A549 (cell line): Measurements from ENCODE around the gene WSCD1. TPM values are rescaled to one million over a fixed set of nuclear protein-coding genes. Genes with fewer than 3 reads are reported as not detected.

Experiments used
- ATAC-seq, 2 experiments: fragments of 200-7000 bp in 1 of 2; fragments of >200 bp in 1 of 2; cut with Nextera tagmentation in 1 of 2; cut with Tn5 transposase in 1 of 2; 3 replicates each; pipeline versions ENCODE4 v1.8.0 to v1.9.1; 2018 to 2020; ENCODE audit warnings: mild to moderate bottlenecking in 1 of 2, moderate library complexity in 1 of 2
- CTCF ChIA-PET: fragments of 300-600 bp; sonication (Branson Sonifier 250); formaldehyde crosslinking; extraction: SDS; loops from one replicate; lab custom pipeline; 2021; ENCODE audit warnings: antibody characterized with exemption, inconsistent platforms; lab: Yijun Ruan, JAX
- POLR2A ChIA-PET: fragments of 350-600 bp; formaldehyde crosslinking; extraction: SDS; loops from one replicate; lab custom pipeline; 2021; ENCODE audit warnings: antibody characterized with exemption, inconsistent platforms; lab: Yijun Ruan, JAX
- DNase-seq, 2 experiments: peaks; one replicate each; pipeline versions ENCODE4 v3.0.0 to v3.0.0-alpha.2; 2011 to 2016; ENCODE audit warnings: low read depth in 1 of 2, low spot score in 1 of 2
- FAIRE-seq: peaks from 2 replicates; lab custom pipeline; 2011; peaks lifted over from hg19 to GRCh38; lab: Jason Lieb, UNC
- H3K27ac ChIP-seq, 2 experiments: fragments of >200 bp; sonication (Bioruptor Twin); formaldehyde crosslinking; 3 replicates each; pipeline ENCODE4 v1.5.1; 2016 to 2017
- H3K4me1 ChIP-seq: fragments of >200 bp; sonication (Bioruptor Twin); formaldehyde crosslinking; 3 replicates; pipeline ENCODE4 v1.6.1; 2016
- H3K4me2 ChIP-seq: fragments of >200 bp; sonication (Bioruptor Twin); formaldehyde crosslinking; 3 replicates; pipeline ENCODE4 v1.6.1; 2016
- H3K4me3 ChIP-seq: fragments of >200 bp; sonication (Bioruptor Twin); formaldehyde crosslinking; 3 replicates; pipeline ENCODE4 v1.5.1; 2016
- H3K9me3 ChIP-seq: fragments of >200 bp; sonication (Bioruptor Twin); formaldehyde crosslinking; 3 replicates; pipeline ENCODE4 v1.6.1; 2016
- CBX8 ChIP-seq: fragments of 200-600 bp; sonication (generic); IDR thresholded peaks from 2 replicates; pipeline ENCODE4 v1.6.1; 2016
- CEBPB ChIP-seq, 2 experiments: fragments of >200 bp in 1 of 2; sonication (Bioruptor Twin) in 1 of 2; formaldehyde crosslinking in 1 of 2; IDR thresholded peaks; 2 replicates each; pipeline ENCODE4 v1.6.1; 2012 to 2016
- CHD2 ChIP-seq: fragments of 150-350 bp; IDR thresholded peaks from 2 replicates; pipeline ENCODE4 v1.6.1; 2014; ENCODE audit warnings: low read length; ENCODE audit not compliant: partially characterized antibody
- CHD4 ChIP-seq: fragments of 200-600 bp; sonication (generic); IDR thresholded peaks from 2 replicates; pipeline ENCODE4 v1.6.1; 2016; ENCODE audit warnings: antibody characterized with exemption, mild to moderate bottlenecking, borderline replicate concordance
- EP300 ChIP-seq, 2 experiments: fragments of >200 bp; sonication (Bioruptor Twin); formaldehyde crosslinking; IDR thresholded peaks; 2 replicates in 1 of 2; 3 replicates in 1 of 2; pipeline ENCODE4 v1.6.1; 2016 to 2017
- FOSB ChIP-seq: fragments of 250-450 bp; sonication (Bioruptor Pico); IDR thresholded peaks from 2 replicates; pipeline ENCODE4 v1.5.0; 2020; ENCODE audit warnings: mild to moderate bottlenecking, moderate library complexity
- GATA3 ChIP-seq: IDR thresholded peaks from 2 replicates; pipeline ENCODE4 v1.6.1; 2012; ENCODE audit warnings: borderline replicate concordance
- HOXA7 ChIP-seq: fragments of 250-450 bp; sonication (Bioruptor Pico); IDR thresholded peaks from 2 replicates; pipeline ENCODE4 v1.5.0; 2020; ENCODE audit warnings: mild to moderate bottlenecking, moderate library complexity
- HOXB5 ChIP-seq: fragments of 250-450 bp; sonication (Bioruptor Pico); IDR thresholded peaks from 2 replicates; pipeline ENCODE4 v1.5.0; 2020; ENCODE audit warnings: mild to moderate bottlenecking, moderate library complexity
- JUNB ChIP-seq: fragments of >200 bp; sonication (Bioruptor Twin); formaldehyde crosslinking; IDR thresholded peaks from 2 replicates; pipeline ENCODE4 v1.6.1; 2016
- POLR2AphosphoS2 ChIP-seq: conservative IDR thresholded peaks from 2 replicates; pipeline ENCODE4 v1.6.1; 2012; ENCODE audit warnings: low read length, improper control_type of control experiment, inconsistent platforms
- RARB ChIP-seq: fragments of 250-450 bp; sonication (Bioruptor Pico); IDR thresholded peaks from 2 replicates; pipeline ENCODE4 v1.8.0; 2021; ENCODE audit warnings: mild to moderate bottlenecking, moderate library complexity
- RFX5 ChIP-seq: fragments of 450-650 bp; IDR thresholded peaks from 2 replicates; pipeline ENCODE4 v1.7.1; 2014; ENCODE audit warnings: antibody characterized with exemption, mild to moderate bottlenecking, moderate library complexity
- RNF2 ChIP-seq: fragments of 200-600 bp; sonication (generic); IDR thresholded peaks from 2 replicates; pipeline ENCODE4 v1.6.1; 2016; ENCODE audit warnings: low read depth, mild to moderate bottlenecking, antibody characterized with exemption, moderate library complexity, borderline replicate concordance
- SMC3 ChIP-seq: fragments of >200 bp; sonication (Bioruptor Twin); formaldehyde crosslinking; IDR thresholded peaks from 3 replicates; pipeline ENCODE4 v1.6.1; 2018; ENCODE audit warnings: inconsistent platforms
- SREBF2 ChIP-seq: fragments of 450-650 bp; IDR thresholded peaks from 2 replicates; pipeline ENCODE4 v1.6.1; 2014; ENCODE audit warnings: mild to moderate bottlenecking, moderate library complexity
- TP53 ChIP-seq: fragments of 250-450 bp; sonication (Bioruptor Pico); IDR thresholded peaks from 2 replicates; pipeline ENCODE4 v1.5.0; 2021; ENCODE audit warnings: mild to moderate bottlenecking, moderate library complexity
- WGBS: methylation state at CpG from one replicate; pipeline ENCODE4 v1.1.6; 2017; ENCODE audit errors: missing lambda C conversion rate; 5-methylcytosine and 5-hydroxymethylcytosine counted together
- polyA plus RNA-seq, 4 experiments: library from polyadenylated mRNA; depleted of rRNA in 3 of 4; stranded (reverse); fragments of >200 nt; fragmentation: RNase III in 1 of 4; extraction: RNeasy Plus Mini Kit Qiagen cat#74134 plus additional on column Dnase treatment in 1 of 4; gene quantifications; 2 replicates in 3 of 4; 3 replicates in 1 of 4; pipeline ENCODE4 v1.2.3, GENCODE V29; 2011 to 2017
- TF ChIP-seq, protein P1 (sequence below): fragments of 250-450 bp; sonication (Bioruptor Pico); IDR thresholded peaks from 2 replicates; pipeline ENCODE4 v1.5.0; 2021; ENCODE audit warnings: mild to moderate bottlenecking, moderate library complexity, borderline replicate concordance
- TF ChIP-seq, protein P2 (sequence below): IDR thresholded peaks from 2 replicates; pipeline ENCODE4 v1.6.1; 2012

The WSCD1 gene
- polyA plus RNA-seq, 2 of the 4 experiments (the other 2 are of a cell fraction) = 1.6 TPM

DNA sequence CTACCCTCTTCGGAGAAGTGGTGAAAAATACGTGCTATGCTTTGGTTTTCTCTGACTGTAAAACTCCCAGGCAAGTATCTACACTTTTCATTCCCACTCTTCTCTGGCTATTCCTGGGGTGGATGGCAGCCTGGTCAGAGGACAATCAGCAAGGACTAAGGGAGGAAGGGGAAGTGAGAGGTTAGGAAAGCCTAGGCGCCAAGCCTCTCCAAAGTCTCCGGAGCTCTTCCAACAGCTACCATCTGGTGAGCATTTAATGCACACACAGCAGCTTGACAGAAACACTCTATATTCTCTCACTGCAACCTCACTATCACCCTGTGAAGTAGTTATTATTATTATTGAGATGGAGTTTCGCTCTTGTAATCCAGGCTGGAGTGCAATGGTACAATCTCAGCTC lies 65.1 kb downstream of the WSCD1 start:
- ChIA-PET POLR2A (no interaction called here), CTCF (no interaction called here)
- ATAC-seq (no peak), DNase-seq (no peak), FAIRE-seq (no peak)
- no peak overlapping the region for H3K4me3 ChIP-seq
- no peak overlapping the region for H3K4me2 ChIP-seq
- WGBS = 12% methylated on average over 5 of the region's 5 CpGs
- no peak overlapping the region for H3K27ac ChIP-seq
- TF ChIP-seq CBX8 (no peak), RNF2 (no peak), JUNB (no peak), CEBPB (IDR thresholded peaks at IDR 0.05) (no peak), EP300 (IDR thresholded peaks at IDR 0.05) (no peak), SREBF2 (no peak)
- TF ChIP-seq, protein P1, sequence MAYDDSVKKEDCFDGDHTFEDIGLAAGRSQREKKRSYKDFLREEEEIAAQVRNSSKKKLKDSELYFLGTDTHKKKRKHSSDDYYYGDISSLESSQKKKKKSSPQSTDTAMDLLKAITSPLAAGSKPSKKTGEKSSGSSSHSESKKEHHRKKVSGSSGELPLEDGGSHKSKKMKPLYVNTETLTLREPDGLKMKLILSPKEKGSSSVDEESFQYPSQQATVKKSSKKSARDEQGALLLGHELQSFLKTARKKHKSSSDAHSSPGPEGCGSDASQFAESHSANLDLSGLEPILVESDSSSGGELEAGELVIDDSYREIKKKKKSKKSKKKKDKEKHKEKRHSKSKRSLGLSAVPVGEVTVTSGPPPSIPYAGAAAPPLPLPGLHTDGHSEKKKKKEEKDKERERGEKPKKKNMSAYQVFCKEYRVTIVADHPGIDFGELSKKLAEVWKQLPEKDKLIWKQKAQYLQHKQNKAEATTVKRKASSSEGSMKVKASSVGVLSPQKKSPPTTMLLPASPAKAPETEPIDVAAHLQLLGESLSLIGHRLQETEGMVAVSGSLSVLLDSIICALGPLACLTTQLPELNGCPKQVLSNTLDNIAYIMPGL (CRISPR knock-in tag) = no peak
- TF ChIP-seq, protein P2, sequence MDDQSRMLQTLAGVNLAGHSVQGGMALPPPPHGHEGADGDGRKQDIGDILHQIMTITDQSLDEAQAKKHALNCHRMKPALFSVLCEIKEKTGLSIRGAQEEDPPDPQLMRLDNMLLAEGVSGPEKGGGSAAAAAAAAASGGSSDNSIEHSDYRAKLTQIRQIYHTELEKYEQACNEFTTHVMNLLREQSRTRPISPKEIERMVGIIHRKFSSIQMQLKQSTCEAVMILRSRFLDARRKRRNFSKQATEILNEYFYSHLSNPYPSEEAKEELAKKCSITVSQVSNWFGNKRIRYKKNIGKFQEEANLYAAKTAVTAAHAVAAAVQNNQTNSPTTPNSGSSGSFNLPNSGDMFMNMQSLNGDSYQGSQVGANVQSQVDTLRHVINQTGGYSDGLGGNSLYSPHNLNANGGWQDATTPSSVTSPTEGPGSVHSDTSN = no peak
- no peaks in the 10 kb centered on the region for H3K9me3 ChIP-seq
- H3K4me1 ChIP-seq = no peaks in the 10 kb centered on the region

DNA sequence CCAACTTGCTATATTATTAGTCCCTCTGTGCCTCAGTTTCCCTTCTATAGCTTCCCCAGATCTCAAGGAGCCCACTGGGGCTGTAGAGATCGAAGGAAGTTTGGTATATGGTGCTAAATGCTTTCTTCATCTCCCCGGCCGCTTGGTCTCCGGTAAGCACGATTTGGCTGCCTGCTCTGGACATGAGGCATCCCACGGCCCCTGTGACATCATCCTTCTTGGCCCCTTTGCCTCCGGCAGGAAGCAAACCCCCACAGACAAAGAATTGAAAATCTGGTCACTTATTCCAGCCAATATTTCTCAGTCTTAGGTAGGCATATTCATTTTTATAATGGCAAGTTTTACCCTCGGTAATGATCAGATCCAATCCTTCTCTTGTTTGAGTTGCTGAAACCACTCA lies 65.8 kb downstream of the WSCD1 start:
- DNase-seq = no peak
- TF ChIP-seq HOXB5 (CRISPR knock-in tag) (no peak), SMC3 (no peak)
- TF ChIP-seq, all 56 proteins: peak for 0
- WGBS = 33% methylated on average over 8 of the region's 8 CpGs
- Histone ChIP-seq H3K27ac (no peak overlapping the region), H3K4me2 (no peak overlapping the region), H3K4me1 (no peaks in the 10 kb centered on the region), H3K9me3 (no peaks in the 10 kb centered on the region), H3K4me3 (no peak overlapping the region)
- CTCF ChIA-PET = no interaction called here
- FAIRE-seq (no peak), ATAC-seq (no peak)
- POLR2A ChIA-PET = no interaction called here

DNA sequence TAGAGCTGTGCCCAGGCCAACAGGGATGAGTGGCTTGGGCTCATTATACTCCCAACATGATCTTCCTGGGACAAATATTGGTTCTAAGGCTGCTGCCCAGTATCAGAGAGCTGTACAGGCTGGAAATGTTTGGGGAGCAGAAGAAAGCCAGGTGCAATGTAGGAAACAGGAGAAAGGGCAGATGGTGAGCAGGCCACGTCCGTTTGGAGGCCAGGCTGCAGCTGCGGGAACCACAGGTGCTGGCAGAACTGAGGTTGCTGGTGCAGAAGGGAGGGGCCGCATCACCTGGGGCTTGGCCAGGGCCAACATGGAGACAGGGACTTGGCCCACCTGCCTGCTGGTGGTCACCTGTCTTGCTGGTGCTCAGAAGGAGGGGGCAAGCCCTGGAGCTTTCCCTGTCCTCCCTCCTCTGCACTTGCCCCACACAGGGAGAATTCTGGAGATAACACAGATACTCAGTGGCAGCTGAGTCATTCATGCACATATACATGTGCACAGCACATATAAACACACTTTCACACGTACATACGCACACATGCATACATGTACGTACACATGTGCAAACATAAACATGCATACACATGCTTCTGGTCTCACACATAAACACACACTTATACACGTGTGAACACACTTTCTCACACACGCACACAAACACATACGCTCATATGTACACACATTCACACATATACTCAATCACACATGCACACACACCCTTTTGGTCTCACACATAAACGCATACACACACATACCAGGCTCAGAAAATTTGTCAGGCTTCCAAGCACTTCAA lies 67.7 kb downstream of the WSCD1 start:
- no peak overlapping the region for H3K27ac ChIP-seq
- TF ChIP-seq CHD2 (no peak), POLR2AphosphoS2 (no peak), FOSB (no peak), SMC3 (no peak), TP53 (CRISPR knock-in tag) (no peak), GATA3 (no peak), HOXA7 (no peak), RARB (no peak), RFX5 (no peak), CHD4 (no peak)
- TF ChIP-seq, protein P1 (CRISPR knock-in tag) = no peak
- TF ChIP-seq, protein P2 = no peak
- WGBS = 32% methylated on average over 11 of the region's 11 CpGs
- ChIA-PET POLR2A (no interaction called here), CTCF (interaction anchor here (1.0 kb wide), 1 partner anchor 22 kb away, joined by 4 read pairs; no protein-coding TSS in a partner anchor)
- no peak overlapping the region for H3K4me2 ChIP-seq
- H3K4me1 ChIP-seq = no peaks in the 10 kb centered on the region
- 0 out of 3 replicates have a peak, but pooled peaks cover 3% of the 10 kb centered on the region for H3K9me3 ChIP-seq
- H3K4me3 ChIP-seq = no peak overlapping the region
- DNase-seq = no peak
- FAIRE-seq = no peak
- no peak for ATAC-seq
